GM21528 (cell line): ENCODE data around the gene SMPD2.

ENCODE experiments used
- ATAC-seq: cut with Tn5 transposase; IDR thresholded peaks from one replicate; pipeline ENCODE4 v1.9.1; 2021; ENCODE audit warnings: mild to moderate bottlenecking, moderate library complexity; ENCODE audit not compliant: unreplicated experiment, low FRiP score

SMPD2 gene

GRCh38 chr6:109446541-109446940 lies 6.0 kb downstream of the SMPD2 start:
- ATAC-seq = no peak

GRCh38 chr6:109447087-109447486 lies 6.6 kb downstream of the SMPD2 start:
- no peak for ATAC-seq

GRCh38 chr6:109447878-109448555 lies 7.5 kb downstream of the SMPD2 start:
- ATAC-seq = no peak

GRCh38 chr6:109448615-109449014 lies 8.1 kb downstream of the SMPD2 start:
- no peak for ATAC-seq

GRCh38 chr6:109449064-109449794 lies 8.7 kb downstream of the SMPD2 start:
- no peak for ATAC-seq

- no peak for ATAC-seq
These were observed 9.5 kb downstream of the SMPD2 start for GRCh38 chr6:109449795-109450673.

GRCh38 chr6:109450801-109451200 lies 10.3 kb downstream of the SMPD2 start:
- no peak for ATAC-seq

- ATAC-seq = no peak
These were observed 10.9 kb downstream of the SMPD2 start for GRCh38 chr6:109451376-109451775.

- no peak for ATAC-seq
These were observed 11.7 kb downstream of the SMPD2 start for GRCh38 chr6:109452181-109452580.

- no peak for ATAC-seq
These were observed 12.6 kb downstream of the SMPD2 start for GRCh38 chr6:109453156-109453555.

- ATAC-seq = no peak
These were observed 13.3 kb downstream of the SMPD2 start for GRCh38 chr6:109453594-109454495.

- ATAC-seq = peak; percentile 44
These were observed 14.2 kb downstream of the SMPD2 start for GRCh38 chr6:109454496-109455436.

- ATAC-seq = peak; percentile 53
These were observed 15.1 kb downstream of the SMPD2 start, which contains the start of gene MICAL1 for GRCh38 chr6:109455437-109456110. TSS of gene MICAL1 (minus strand) at chr6:109455772. CDS start at chr6:109454196, 1,576 bp downstream.

GRCh38 chr6:109456111-109456583 lies 15.6 kb downstream of the SMPD2 start:
- ATAC-seq = no peak

GRCh38 chr6:109456710-109457561 lies 16.4 kb downstream of the SMPD2 start:
- ATAC-seq = no peak

GRCh38 chr6:109457562-109457996 lies 17.1 kb downstream of the SMPD2 start:
- no peak for ATAC-seq
